Skeletal muscle tissue (tissue), 4 donors: Measurements from ENCODE around the gene POC1B. TPM values are rescaled to one million over a fixed set of nuclear protein-coding genes. Genes with fewer than 3 reads are reported as not detected.

ENCODE experiments used
- H3K27ac ChIP-seq: one replicate; pipeline ENCODE4 v1.7.0; 2013; ENCODE audit warnings: mild to moderate bottlenecking, low read depth, low read length, inconsistent platforms
- H3K27me3 ChIP-seq, 3 donors: one replicate each; pipeline ENCODE4 v1.7.0; 2013; ENCODE audit warnings: low read length in 3 of 3; ENCODE audit not compliant: control insufficient read depth in 3 of 3, insufficient read depth in 3 of 3
- H3K36me3 ChIP-seq, 3 donors: one replicate each; pipeline ENCODE4 v1.7.0; 2013; ENCODE audit warnings: low read length in 3 of 3; ENCODE audit not compliant: control insufficient read depth in 3 of 3, insufficient read depth in 3 of 3
- H3K4me1 ChIP-seq, 3 donors: one replicate each; pipeline ENCODE4 v1.7.0; 2013; ENCODE audit warnings: low read length in 3 of 3, mild to moderate bottlenecking in 3 of 3; ENCODE audit not compliant: control insufficient read depth in 3 of 3, insufficient read depth in 3 of 3
- H3K4me3 ChIP-seq, 3 donors: one replicate each; pipeline ENCODE4 v1.7.0; 2013; ENCODE audit warnings: low read length in 3 of 3
- H3K9ac ChIP-seq, 3 donors: one replicate each; pipeline ENCODE4 v1.7.0; 2013; ENCODE audit warnings: low read length in 3 of 3, mild to moderate bottlenecking in 3 of 3, moderate library complexity in 2 of 3, low read depth in 1 of 3
- H3K9me3 ChIP-seq, 3 donors: one replicate each; pipeline ENCODE4 v1.7.0; 2013; ENCODE audit warnings: low read length in 3 of 3; ENCODE audit not compliant: control insufficient read depth in 3 of 3
- total RNA-seq: library from RNA; depleted of rRNA; stranded (reverse); fragments of >200 nt; gene quantifications from one replicate; pipeline ENCODE4 v1.2.3, GENCODE V29; 2014
- donor health status: Osteomylitis.

POC1B gene
- total RNA-seq, 1 donor from 2014 or later, result 36.5 TPM

DNA sequence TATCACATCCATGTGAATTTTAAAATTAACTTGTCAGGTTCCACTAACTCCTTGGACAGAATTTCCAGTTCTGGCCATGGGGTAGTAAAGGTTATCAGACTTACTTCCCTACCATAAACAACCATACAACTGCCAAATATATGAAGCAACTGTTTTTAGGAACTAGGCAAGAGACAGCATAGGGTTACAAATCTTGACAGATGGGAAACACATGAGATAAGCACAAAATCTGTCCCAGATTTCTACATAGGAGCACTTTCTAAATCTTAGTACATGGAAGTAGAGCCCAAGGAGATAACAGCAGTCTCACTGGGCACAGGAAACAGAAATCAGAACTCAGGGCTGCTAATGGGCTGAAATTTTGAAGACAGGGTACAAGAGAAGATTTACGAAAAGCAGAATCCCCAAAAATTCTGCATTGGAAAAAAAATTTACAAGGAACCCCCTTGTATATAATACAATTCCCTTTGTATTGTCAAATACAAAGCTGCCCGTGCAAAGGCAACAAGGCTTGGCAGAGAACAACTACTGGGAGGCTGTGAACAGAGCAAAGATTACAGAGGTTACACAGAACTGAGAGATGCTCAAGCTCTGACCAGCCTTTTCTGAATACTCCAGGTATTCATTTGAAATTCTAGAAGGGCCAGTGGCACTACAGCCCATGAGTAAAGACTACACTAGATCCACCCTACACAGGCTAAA, 44.5 kb downstream of the POC1B start:
- H3K9ac ChIP-seq, result no peak overlapping the region
- no peak overlapping the region for H3K27ac ChIP-seq
- H3K27me3 ChIP-seq, result no peaks in the 10 kb centered on the region
- H3K9me3 ChIP-seq, result no peaks in the 10 kb centered on the region
- H3K4me3 ChIP-seq, result no peak overlapping the region
- peaks cover 0 to 6% (median 4%) of the 10 kb centered on the region in 3 donors for H3K36me3 ChIP-seq
- peaks cover 0 to 3% (median 0%) of the 10 kb centered on the region in 3 donors for H3K4me1 ChIP-seq

DNA sequence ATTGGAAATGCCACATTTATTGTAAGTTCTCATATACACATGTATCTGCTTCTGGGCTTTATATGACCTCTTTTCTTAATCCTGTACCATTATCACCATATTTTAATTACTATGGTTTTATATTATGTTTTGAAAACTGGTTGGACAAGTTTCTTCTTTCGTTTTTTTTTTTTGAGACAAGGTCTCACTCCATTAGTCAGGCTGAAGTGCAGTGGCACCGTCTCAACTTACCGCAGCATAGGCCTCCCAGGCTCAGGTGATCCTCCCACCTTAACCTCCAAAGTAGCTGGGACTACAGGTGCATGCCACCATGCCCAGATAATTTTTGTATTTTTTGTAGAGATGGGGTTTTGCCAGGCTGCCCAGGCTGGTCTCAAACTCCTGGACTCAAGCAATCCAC, 45.9 kb downstream of the POC1B start:
- H3K9me3 ChIP-seq, result no peaks in the 10 kb centered on the region
- no peaks in the 10 kb centered on the region for H3K27me3 ChIP-seq
- H3K4me3 ChIP-seq, result no peak overlapping the region
- H3K9ac ChIP-seq, result no peak overlapping the region
- peaks cover 0 to 3% (median 0%) of the 10 kb centered on the region in 3 donors for H3K36me3 ChIP-seq
- H3K4me1 ChIP-seq, result peaks cover 0 to 3% (median 0%) of the 10 kb centered on the region in 3 donors
- H3K27ac ChIP-seq, result no peak overlapping the region

DNA sequence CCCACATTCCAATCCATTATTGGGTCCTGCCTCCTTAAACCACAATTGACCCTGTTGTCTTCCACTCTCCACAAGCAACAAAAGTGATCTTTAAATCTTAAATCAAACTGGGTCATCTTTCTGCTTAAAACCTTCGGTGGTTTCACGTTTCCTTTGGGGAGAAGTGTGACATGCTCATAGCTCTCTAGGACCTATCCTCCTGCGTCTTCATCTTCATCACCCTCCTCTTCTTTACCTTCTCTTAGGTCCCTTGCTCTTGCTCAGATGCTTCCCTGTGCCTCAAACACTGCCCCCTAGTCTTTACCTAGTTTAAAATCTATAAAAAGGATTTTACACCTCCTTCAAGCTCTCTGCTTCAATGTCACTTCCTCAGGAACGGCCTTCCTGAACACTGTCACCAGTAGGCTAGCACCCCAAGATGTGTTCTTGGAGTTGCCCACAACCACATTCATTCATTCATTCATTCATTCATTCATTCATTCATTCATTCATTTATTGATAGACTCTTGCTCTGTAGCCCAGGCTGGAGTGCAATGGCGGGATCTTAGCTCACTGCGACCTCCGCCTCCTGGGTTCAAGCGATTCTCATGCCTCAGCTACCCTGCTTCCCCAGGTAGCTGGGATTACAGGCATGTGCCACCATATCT, 48.1 kb downstream of the POC1B start:
- no peaks in the 10 kb centered on the region for H3K9me3 ChIP-seq
- no peak overlapping the region for H3K9ac ChIP-seq
- no peaks in the 10 kb centered on the region for H3K4me1 ChIP-seq
- no peaks in the 10 kb centered on the region for H3K36me3 ChIP-seq
- no peak overlapping the region for H3K4me3 ChIP-seq
- H3K27me3 ChIP-seq, result no peaks in the 10 kb centered on the region
- H3K27ac ChIP-seq, result no peak overlapping the region

DNA sequence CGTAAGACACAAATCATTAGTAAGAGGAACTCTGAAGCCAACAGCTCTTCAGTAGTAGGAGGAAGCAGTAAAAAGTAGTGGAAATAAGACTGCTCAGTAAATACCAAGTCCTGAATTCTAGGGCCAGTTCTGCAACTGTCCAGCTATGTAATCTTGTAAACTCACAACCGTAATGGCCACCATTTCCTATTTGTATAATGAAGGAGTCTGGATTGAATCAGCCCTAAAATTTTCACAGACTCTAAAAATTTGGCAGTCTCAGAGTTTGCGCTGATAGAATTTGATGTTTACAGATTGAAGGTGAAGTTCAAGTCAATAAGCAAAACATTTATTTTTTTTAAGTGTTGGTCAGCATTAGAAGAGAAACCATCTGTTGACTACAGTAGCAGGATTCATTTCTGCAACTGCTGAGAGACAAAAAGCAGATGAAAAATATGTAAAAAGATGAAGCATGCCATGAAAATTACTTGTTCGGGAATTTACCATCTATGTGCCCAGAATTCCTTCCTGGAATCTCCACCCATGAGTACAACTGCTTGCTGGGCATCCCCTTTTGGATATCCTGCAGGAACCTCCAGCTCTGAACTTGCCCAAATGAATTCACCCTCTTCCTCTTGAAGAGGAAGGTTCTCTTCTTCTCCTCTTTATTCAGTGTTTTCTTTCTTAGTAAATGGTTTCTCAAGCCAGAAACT, 48.8 kb downstream of the POC1B start:
- no peak overlapping the region for H3K4me3 ChIP-seq
- H3K27ac ChIP-seq, result no peak overlapping the region
- no peaks in the 10 kb centered on the region for H3K36me3 ChIP-seq
- H3K9ac ChIP-seq, result no peak overlapping the region
- no peaks in the 10 kb centered on the region for H3K27me3 ChIP-seq
- no peaks in the 10 kb centered on the region for H3K4me1 ChIP-seq
- H3K9me3 ChIP-seq, result no peaks in the 10 kb centered on the region

DNA sequence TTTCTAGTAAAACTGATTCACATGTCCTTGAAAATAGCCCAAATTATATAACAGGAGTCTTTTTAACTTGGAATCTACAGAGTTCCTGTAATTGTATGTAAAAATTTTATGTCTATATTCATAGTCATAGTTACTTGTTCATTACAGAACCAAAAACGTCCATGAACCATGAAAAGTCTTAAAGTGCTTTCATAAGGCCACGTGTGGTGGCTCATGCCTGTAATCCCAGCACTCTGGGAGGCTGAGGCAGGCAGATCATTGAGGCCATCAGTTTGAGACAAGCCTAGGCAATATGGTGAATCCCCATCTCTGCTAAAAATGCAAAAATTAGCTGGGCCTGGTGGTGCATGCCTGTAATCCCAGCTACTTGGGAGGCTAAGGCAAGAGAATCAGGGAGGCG, 49.6 kb downstream of the POC1B start:
- Histone ChIP-seq H3K27ac (no peak overlapping the region), H3K9ac (no peak overlapping the region), H3K36me3 (no peaks in the 10 kb centered on the region), H3K4me1 (no peaks in the 10 kb centered on the region), H3K27me3 (no peaks in the 10 kb centered on the region), H3K4me3 (no peak overlapping the region), H3K9me3 (no peaks in the 10 kb centered on the region)

DNA sequence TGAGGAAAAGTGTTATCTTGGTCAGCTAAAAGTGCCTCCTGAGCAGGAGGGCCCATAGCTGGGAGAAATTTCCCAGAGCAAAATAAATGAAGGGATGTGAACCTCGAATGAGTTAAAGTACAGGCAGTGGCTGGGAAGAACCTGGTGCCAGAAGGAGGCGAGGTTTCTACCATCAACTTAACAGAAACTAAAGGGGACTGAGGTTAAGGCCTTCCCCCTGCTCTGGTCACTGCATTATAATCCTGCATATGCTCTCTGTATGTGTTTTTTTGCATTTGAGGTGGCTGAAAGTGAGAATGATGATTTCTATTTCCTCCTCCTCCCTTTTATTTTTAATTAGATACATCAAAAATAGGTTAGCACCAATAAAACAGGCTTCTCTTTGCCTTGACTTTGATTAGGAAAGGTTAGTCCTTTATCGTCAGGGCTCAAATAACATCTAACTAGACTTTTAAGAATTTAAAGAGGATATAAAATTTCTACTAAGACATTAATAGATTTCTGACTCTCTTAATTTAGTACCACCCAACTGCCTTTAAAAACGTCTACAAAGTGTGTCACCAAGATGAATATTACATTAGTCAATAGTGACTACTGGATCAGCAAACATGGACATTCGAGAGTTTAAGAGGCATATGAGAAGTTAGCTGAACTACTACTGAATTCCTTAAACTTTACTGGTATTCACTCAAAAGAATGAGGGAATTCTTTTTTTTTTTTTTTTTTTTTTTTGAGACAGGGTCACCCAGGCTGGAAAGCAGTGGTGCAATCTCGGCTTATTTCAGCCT, 50.5 kb downstream of the POC1B start:
- Histone ChIP-seq H3K27ac (no peak overlapping the region), H3K27me3 (no peaks in the 10 kb centered on the region), H3K4me1 (no peaks in the 10 kb centered on the region), H3K9me3 (no peaks in the 10 kb centered on the region), H3K9ac (no peak overlapping the region), H3K4me3 (no peak overlapping the region), H3K36me3 (no peaks in the 10 kb centered on the region)

DNA sequence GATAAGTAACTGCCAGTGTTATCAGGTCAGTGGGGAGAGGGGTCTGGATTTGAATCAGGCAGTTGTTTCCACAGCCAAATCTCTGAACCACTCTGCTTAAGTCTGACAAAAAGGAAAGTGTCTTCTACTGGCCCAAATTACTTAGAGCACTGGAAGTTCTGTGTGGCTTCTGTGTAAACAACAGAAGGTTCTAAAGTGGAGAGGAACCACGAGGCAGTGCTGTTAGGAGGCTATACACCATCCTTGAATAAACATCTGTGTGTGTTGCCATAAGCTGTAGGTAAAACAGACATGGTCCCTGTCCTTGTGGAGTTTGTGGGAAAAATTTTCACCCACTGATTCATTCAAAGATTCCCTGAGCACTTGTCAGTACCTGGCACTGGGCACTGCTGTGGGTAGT, 51.2 kb downstream of the POC1B start:
- no peak overlapping the region for H3K27ac ChIP-seq

DNA sequence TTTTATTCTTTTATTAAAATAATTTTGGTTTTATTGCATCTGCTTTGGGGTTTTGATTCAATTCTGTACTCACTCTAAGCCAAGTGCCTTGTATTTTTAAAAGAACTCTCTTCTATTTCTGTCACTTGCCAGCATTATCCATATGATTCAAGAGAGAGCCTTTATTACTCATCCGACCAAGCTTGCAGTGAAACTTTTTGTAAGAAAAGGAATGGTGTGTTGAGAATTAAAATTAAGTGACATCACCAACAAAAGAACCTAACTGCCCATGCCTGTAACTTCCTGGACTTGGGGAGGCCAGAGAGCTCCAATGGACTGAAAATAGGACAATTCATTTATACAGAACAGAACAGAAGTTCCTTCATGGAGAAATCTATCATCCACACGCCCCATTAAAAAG, 53.3 kb downstream of the POC1B start:
- Histone ChIP-seq H3K9ac (no peak overlapping the region), H3K27ac (no peak overlapping the region), H3K27me3 (no peaks in the 10 kb centered on the region), H3K9me3 (no peaks in the 10 kb centered on the region), H3K36me3 (no peaks in the 10 kb centered on the region), H3K4me1 (no peaks in the 10 kb centered on the region), H3K4me3 (no peak overlapping the region)

More for the DNA sequence above, 51.2 kb downstream of the POC1B start:
- Histone ChIP-seq H3K9ac (no peak overlapping the region), H3K4me1 (no peaks in the 10 kb centered on the region), H3K36me3 (no peaks in the 10 kb centered on the region), H3K9me3 (no peaks in the 10 kb centered on the region), H3K4me3 (no peak overlapping the region), H3K27me3 (no peaks in the 10 kb centered on the region)

DNA sequence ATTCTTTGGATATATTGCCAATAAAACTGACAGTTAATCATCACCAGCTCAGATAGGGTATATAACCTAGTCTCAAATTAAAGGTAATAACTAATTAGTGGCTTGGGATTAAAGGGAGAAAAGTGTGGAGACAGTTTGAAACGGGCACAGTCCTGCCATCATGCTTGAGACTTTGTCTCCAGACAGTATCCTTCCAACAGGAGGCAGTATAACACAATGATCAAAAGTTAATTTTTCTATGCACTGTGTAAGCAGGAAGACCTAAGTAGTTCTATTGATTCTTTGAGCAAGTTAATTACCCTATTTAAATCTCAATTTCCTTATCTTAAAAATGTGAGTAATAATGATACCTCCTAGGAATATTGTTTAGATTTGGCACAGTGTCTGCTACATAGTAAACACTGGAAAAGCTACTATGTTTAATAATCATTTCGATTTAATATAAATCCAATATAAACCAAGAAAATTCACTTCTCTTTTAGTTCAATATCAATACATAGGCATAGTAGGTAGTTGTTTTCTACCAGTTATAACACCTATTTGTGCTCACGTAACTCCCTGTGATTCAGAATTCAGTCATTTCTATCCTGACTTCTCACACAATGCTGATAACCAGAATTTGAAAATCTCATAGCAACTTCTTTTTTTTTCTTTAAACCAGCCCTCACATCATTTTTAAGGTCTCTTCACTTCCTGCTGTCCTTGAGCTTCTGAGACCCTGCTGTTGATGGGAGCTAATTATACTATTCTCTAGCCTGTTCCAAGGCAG, 54.9 kb downstream of the POC1B start:
- no peaks in the 10 kb centered on the region for H3K9me3 ChIP-seq
- no peak overlapping the region for H3K9ac ChIP-seq
- H3K27ac ChIP-seq, result no peak overlapping the region
- no peak overlapping the region for H3K4me3 ChIP-seq
- H3K4me1 ChIP-seq, result no peaks in the 10 kb centered on the region
- no peaks in the 10 kb centered on the region for H3K36me3 ChIP-seq
- H3K27me3 ChIP-seq, result no peaks in the 10 kb centered on the region
